ENCODE results near the gene GNG12. TPM values are rescaled to one million over a fixed set of nuclear protein-coding genes. Genes with fewer than 3 reads are reported as not detected.

The GNG12 gene
- total and polyA plus RNA-seq, 11 donors, result 7.7 to 80.2 (median 44.6) TPM

DNA sequence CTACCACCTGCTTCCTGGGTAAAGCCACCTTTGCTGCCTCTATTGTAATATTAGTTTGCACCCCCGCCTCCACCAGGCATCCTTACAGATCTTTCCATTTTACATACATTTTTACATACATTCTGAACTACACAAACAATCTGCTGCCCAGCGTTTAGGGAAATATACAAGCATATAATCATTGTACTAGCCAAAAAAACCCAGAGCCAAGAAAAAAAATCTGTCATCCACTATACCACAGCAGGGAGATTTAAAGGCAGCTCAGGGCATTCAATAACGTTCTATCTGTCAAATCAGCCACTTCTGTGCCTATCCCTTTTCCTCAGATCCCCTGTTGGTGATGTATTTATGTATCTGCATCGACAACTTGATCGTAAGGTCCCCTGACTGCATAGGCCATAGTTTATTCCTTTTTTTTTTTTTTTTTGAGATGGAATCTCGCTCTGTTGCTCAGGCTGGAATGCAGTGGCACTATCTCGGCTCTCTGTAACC lies 43.0 kb downstream of the GNG12 start:
- H3K4me3 ChIP-seq, result no peak overlapping the region
- no peaks in the 10 kb centered on the region for H3K27me3 ChIP-seq
- ATAC-seq, result no peak
- no peaks in the 10 kb centered on the region for H3K9me3 ChIP-seq
- intact Hi-C loops (cut with DNase I), result no loop called here
- no peaks in the 10 kb centered on the region for H3K36me3 ChIP-seq
- DNase-seq, result no peak
- H3K4me1 ChIP-seq, result peaks cover 0 to 60% (median 22%) of the 10 kb centered on the region in 12 donors
- no peak for TF ChIP-seq POLR2A (IDR thresholded peaks at IDR 0.05)
- TF ChIP-seq, protein P1, sequence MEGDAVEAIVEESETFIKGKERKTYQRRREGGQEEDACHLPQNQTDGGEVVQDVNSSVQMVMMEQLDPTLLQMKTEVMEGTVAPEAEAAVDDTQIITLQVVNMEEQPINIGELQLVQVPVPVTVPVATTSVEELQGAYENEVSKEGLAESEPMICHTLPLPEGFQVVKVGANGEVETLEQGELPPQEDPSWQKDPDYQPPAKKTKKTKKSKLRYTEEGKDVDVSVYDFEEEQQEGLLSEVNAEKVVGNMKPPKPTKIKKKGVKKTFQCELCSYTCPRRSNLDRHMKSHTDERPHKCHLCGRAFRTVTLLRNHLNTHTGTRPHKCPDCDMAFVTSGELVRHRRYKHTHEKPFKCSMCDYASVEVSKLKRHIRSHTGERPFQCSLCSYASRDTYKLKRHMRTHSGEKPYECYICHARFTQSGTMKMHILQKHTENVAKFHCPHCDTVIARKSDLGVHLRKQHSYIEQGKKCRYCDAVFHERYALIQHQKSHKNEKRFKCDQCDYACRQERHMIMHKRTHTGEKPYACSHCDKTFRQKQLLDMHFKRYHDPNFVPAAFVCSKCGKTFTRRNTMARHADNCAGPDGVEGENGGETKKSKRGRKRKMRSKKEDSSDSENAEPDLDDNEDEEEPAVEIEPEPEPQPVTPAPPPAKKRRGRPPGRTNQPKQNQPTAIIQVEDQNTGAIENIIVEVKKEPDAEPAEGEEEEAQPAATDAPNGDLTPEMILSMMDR (IDR thresholded peaks at IDR 0.05), result no peak
- whole genome bisulfite sequencing, 4 donors, result 87 to 92% (median 91%) methylated on average over 7 of the region's 7 CpGs
- no peak overlapping the region for H3K27ac ChIP-seq

DNA sequence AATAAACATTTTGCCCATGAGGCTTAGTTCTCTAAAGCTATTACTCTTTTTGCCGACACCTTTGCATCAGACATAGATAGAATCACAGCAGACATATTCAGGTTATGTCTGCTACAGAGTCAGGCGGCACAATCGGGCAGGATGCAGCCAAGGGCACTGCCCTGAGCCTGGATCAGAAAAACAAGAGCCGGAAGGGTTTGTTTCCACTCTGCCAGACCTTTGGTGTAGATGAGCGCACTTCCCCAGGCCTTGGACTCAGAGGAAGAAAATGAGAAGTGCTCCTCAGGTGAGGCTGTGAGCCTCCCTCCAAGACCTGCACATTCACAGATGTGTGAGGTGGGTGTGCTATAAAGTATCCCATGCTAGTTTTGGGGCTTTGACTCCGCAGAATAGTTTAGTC lies 43.7 kb downstream of the GNG12 start:
- Histone ChIP-seq H3K4me1 (peaks cover 0 to 66% (median 22%) of the 10 kb centered on the region in 12 donors), H3K27me3 (no peaks in the 10 kb centered on the region), H3K36me3 (no peaks in the 10 kb centered on the region), H3K4me3 (no peak overlapping the region), H3K27ac (no peak overlapping the region), H3K9me3 (no peaks in the 10 kb centered on the region)
- DNase-seq, result no peak
- 88 to 91% (median 89%) methylated on average over 6 of the region's 6 CpGs for WGBS, 4 donors
- no peak for ATAC-seq
- intact Hi-C loops (cut with DNase I), result loop anchor here in 1 of 10 donors (10.0 kb wide), 1 partner anchor 225 kb away; no protein-coding TSS in a partner anchor
- TF ChIP-seq, protein P1 (IDR thresholded peaks at IDR 0.05), result no peak
- TF ChIP-seq POLR2A (IDR thresholded peaks at IDR 0.05), result no peak

DNA sequence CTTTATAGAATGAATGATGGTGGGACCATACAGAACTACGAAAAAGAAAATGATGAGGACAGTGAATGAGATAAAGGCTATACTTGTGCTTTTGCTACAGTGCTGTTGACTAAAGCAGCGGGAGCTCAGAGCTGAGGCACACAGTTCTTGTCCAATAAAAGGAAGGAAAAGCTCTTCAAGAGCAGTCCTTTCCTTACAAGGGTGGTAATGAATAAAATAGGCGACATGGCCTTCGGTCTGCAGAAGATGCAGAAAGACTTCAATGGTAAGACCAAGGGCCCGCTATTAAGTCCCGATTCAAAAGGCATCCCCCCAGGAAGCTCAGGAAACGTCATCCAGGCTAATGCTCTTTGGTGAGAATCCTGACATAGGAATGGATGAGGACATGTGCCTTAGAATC lies 44.4 kb downstream of the GNG12 start:
- Histone ChIP-seq H3K27me3 (no peaks in the 10 kb centered on the region), H3K27ac (no peak overlapping the region), H3K9me3 (no peaks in the 10 kb centered on the region), H3K4me1 (peaks cover 0 to 61% (median 19%) of the 10 kb centered on the region in 12 donors), H3K4me3 (no peak overlapping the region), H3K36me3 (no peaks in the 10 kb centered on the region)
- WGBS, 4 donors, result 87 to 93% (median 89%) methylated on average over 7 of the region's 7 CpGs
- TF ChIP-seq, protein P1 (IDR thresholded peaks at IDR 0.05), result no peak
- TF ChIP-seq POLR2A (IDR thresholded peaks at IDR 0.05), result no peak
- ATAC-seq (no peak), DNase-seq (no peak)
- intact Hi-C loops (cut with DNase I), result loop anchor here in 1 of 10 donors (10.0 kb wide), 1 partner anchor 226 kb away; no protein-coding TSS in a partner anchor

DNA sequence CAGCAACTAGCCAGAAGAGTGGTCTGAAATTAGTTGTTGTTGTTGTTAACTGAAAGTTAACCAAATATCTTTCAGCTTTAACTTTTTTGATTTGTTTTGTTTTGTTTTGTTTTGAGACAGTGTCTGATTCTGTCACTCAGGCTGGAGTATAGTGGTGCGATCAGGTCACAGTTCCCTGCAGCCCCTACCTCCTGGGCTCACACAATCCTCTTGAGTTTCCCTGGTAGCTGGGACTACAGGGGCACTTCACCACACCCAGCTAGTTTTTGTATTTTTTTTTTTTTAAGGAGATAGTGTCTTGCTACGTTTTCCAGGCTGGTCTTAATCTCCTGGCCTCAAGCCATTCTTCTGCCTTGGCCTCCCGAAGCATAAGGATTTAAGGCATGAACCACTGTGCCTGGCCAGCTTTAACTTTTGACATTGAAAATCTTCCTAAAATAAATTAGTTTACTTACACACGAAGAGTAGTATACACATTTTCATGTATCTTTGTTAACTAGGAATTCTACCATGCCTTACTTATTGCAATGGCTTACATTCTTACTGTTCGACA lies 45.0 kb downstream of the GNG12 start:
- Histone ChIP-seq H3K36me3 (no peaks in the 10 kb centered on the region), H3K9me3 (peaks cover 0 to 2% (median 0%) of the 10 kb centered on the region in 12 donors), H3K4me3 (no peak overlapping the region), H3K27me3 (no peaks in the 10 kb centered on the region), H3K4me1 (peaks cover 0 to 55% (median 17%) of the 10 kb centered on the region in 12 donors), H3K27ac (no peak overlapping the region)
- 58 to 70% (median 62%) methylated on average over 5 of the region's 5 CpGs for WGBS, 4 donors
- TF ChIP-seq, protein P1 (IDR thresholded peaks at IDR 0.05), result no peak
- TF ChIP-seq POLR2A (IDR thresholded peaks at IDR 0.05), result no peak
- DNase-seq (no peak), ATAC-seq (no peak)
- intact Hi-C loops (cut with DNase I), result loop anchor here in 1 of 10 donors (10.0 kb wide), 1 partner anchor 226 kb away; no protein-coding TSS in a partner anchor

Data from heart left ventricle (tissue), 16 donors.